Karpas-422 (cell line): ENCODE data around the gene VAMP5. TPM values are rescaled to one million over a fixed set of nuclear protein-coding genes. Genes with fewer than 3 reads are reported as not detected.
"Not testable (repeated sequence)": the region's sequence is repeated elsewhere in the genome, so short reads cannot be mapped to it uniquely, and the experiment has no call there.

Experiments
- DNase-seq: peaks from one replicate; pipeline ENCODE4 v3.0.0-alpha.2; 2015
- H2AFZ ChIP-seq: fragments of 200-600 bp; sonication (generic); 2 replicates; pipeline ENCODE4 v1.6.1; 2014; ENCODE audit warnings: antibody characterized with exemption, low read length, mixed read lengths
- H3K27ac ChIP-seq: fragments of 200-600 bp; sonication (generic); 2 replicates; pipeline ENCODE4 v1.5.1; 2014; ENCODE audit warnings: mild to moderate bottlenecking, low read length, moderate library complexity
- H3K27me3 ChIP-seq: fragments of 200-600 bp; sonication (generic); 2 replicates; pipeline ENCODE4 v1.6.1; 2014; ENCODE audit warnings: low read length, mixed read lengths
- H3K36me3 ChIP-seq: fragments of 200-600 bp; sonication (generic); 2 replicates; pipeline ENCODE4 v1.6.1; 2014; ENCODE audit warnings: low read length, mixed read lengths; ENCODE audit not compliant: insufficient read depth
- H3K4me1 ChIP-seq: fragments of 200-600 bp; sonication (generic); 2 replicates; pipeline ENCODE4 v1.6.1; 2014; ENCODE audit warnings: mild to moderate bottlenecking, low read length, mixed read lengths
- H3K4me2 ChIP-seq: fragments of 200-600 bp; sonication (generic); 2 replicates; pipeline ENCODE4 v1.6.1; 2014; ENCODE audit warnings: low read length, low read depth, mild to moderate bottlenecking; ENCODE audit not compliant: poor library complexity, severe bottlenecking
- H3K4me3 ChIP-seq: fragments of 200-600 bp; sonication (generic); 2 replicates; pipeline ENCODE4 v1.5.1; 2014; ENCODE audit warnings: mild to moderate bottlenecking, antibody characterized with exemption, low read length, mixed read lengths
- H3K79me2 ChIP-seq: fragments of 200-600 bp; sonication (generic); 2 replicates; pipeline ENCODE4 v1.6.1; 2014; ENCODE audit warnings: mild to moderate bottlenecking, low read length, mixed read lengths
- H3K9ac ChIP-seq: fragments of 200-600 bp; sonication (generic); 2 replicates; pipeline ENCODE4 v1.6.0; 2014; ENCODE audit warnings: low read length
- H3K9me2 ChIP-seq: fragments of 200-600 bp; sonication (generic), shearing (Covaris generic); replicated peaks from 2 replicates; pipeline ENCODE4 v1.6.0; 2014; ENCODE audit warnings: mild to moderate bottlenecking, low read length, moderate library complexity; ENCODE audit not compliant: insufficient read depth
- H3K9me3 ChIP-seq: fragments of 300-700, 200-600 bp; sonication (generic); 2 replicates; pipeline ENCODE4 v1.6.1; 2014; ENCODE audit warnings: low read length, mixed read lengths
- H4K20me1 ChIP-seq: fragments of 200-600 bp; sonication (generic); 2 replicates; pipeline ENCODE4 v1.6.1; 2014; ENCODE audit warnings: mild to moderate bottlenecking, antibody characterized with exemption, low read length, low read depth; ENCODE audit not compliant: insufficient read depth
- total RNA-seq: library from RNA; depleted of rRNA; stranded (reverse); fragments of >200 nt; shearing (Covaris generic); gene quantifications from 2 replicates; pipeline ENCODE4 v1.2.3, GENCODE V29; 2014; ENCODE audit warnings: low replicate concordance

The VAMP5 gene
- total RNA-seq, 1 experiment from 2014 or later = not detected

DNA sequence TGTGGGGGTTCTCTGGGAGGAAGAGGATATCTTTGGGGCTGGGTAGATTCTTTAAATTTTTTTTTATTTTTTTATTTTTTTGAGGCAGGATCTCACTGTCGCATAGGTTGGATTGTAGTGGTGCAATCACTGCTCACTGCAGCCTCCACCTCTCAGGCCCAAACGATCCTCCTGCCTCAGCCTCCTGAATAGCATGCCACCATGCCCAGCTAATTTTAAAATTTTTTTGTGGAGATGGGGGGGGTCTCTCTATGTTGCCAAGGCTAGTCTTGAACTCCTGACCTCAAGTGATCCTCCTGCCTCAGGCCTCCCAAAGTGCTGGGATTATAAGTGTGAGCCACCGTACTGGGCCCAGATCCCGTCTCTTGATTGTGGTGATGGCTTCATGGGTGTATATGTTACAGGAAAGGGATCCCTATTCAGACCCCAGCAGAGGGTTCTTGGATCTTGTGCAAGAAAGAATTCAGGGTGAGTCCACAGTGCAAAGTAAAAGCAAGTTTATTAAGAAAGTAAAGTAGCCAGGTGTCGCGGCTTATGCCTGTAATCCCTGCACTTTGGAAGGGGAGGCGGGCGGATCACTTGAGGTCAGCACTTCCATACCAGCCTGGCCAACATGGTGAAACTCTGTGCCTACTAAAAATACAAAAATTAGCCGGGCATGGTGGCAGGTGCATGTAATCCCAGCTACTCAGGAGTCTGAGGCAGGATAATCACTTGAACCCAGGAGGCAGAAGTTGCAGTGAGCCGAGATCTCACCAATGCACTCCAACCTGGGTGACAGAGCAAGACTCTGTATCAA is 29.7 kb downstream of the VAMP5 start:
- H3K9me3 ChIP-seq = no peaks in the 10 kb centered on the region
- no peak overlapping the region for H3K27ac ChIP-seq
- H3K36me3 ChIP-seq = peaks cover 12% of the 10 kb centered on the region
- H3K9me2 ChIP-seq = no peaks in the 10 kb centered on the region
- H4K20me1 ChIP-seq = peaks cover 18% of the 10 kb centered on the region
- no peak overlapping the region for H3K9ac ChIP-seq
- H3K4me1 ChIP-seq = peaks cover 42% of the 10 kb centered on the region
- H3K27me3 ChIP-seq = no peaks in the 10 kb centered on the region
- H2AFZ ChIP-seq = no peak overlapping the region
- DNase-seq = no peak
- no peak overlapping the region for H3K4me3 ChIP-seq
- H3K4me2 ChIP-seq = no peak overlapping the region
- H3K79me2 ChIP-seq = peaks cover 62% of the 10 kb centered on the region

DNA sequence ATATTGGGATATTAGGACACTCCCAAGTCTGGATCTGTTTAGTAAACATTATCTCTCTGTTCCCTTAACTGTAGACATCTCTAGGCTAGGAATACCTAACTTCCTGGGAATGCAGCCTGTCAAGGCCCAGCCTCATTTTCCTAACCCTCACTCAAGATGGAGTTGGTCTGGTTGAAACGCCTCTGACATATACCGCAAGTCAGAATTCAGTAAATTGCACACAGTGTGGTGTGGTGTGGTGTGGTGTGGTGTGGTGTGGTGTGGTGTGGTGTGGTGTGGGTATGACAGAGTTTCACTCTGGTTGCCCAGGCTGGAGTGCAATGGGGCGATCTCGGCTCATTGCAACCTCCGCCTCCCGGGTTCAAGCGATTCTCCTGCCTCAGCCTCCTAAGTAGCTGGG is 30.5 kb downstream of the VAMP5 start:
- not testable (repeated sequence) for H3K9me2 ChIP-seq, H3K4me3 ChIP-seq, H3K9ac ChIP-seq, H3K27me3 ChIP-seq, H2AFZ ChIP-seq, DNase-seq, H3K9me3 ChIP-seq, H3K27ac ChIP-seq, H3K4me2 ChIP-seq
- H3K79me2 ChIP-seq = peaks cover 66% of the 10 kb centered on the region
- peaks cover 48% of the 10 kb centered on the region for H3K4me1 ChIP-seq
- peaks cover 25% of the 10 kb centered on the region for H4K20me1 ChIP-seq
- H3K36me3 ChIP-seq = peaks cover 19% of the 10 kb centered on the region

DNA sequence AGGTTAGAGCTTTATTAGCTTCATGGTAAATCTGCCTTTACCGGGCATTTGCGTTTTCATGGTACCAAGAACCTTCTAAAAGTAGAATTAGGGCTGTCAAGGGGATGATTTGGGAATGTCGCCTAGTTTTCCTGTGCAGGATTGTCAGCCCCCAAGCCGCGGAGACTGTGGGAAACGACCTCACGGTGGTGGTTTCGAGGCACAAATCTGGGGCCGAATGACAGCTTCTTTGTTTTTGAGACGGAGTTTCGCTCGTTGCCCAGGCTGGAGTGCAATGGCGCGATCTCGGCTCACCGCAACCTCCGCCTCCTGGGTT is 31.1 kb downstream of the VAMP5 start:
- Histone ChIP-seq H3K4me3 (peak overlapping the region; percentile 93; the same call in 1 of the 2 replicates), H3K4me1 (peaks cover 46% of the 10 kb centered on the region), H3K9me2 (no peaks in the 10 kb centered on the region), H3K9me3 (no peaks in the 10 kb centered on the region), H4K20me1 (peaks cover 25% of the 10 kb centered on the region), H3K27ac (no peak overlapping the region), H2AFZ (no peak overlapping the region), H3K79me2 (peaks cover 67% of the 10 kb centered on the region), H3K27me3 (no peaks in the 10 kb centered on the region), H3K36me3 (peaks cover 21% of the 10 kb centered on the region), H3K4me2 (no peak overlapping the region), H3K9ac (no peak overlapping the region)
- DNase-seq = no peak

DNA sequence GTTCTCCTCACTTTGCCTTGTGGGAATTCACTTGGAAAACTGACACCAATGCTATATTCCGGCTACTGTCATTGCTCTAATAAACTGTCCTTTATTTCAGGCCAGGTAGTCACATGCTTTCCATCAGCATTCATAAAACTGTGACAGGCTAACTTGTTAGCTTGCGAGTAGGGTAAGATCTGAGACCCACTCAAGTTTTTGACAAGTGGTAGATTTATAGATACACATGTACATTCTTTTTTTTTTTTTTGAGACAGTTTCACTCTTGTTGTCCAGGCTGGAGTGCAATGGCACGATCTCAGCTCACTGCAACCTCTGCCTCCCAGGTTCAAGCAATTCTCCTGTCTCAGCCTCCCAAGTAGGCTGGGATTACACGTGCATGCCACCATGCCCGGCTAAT is 33.5 kb downstream of the VAMP5 start:
- peak overlapping the region; percentile 97 for H3K9ac ChIP-seq
- H3K9me3 ChIP-seq, H3K27ac ChIP-seq, H2AFZ ChIP-seq, H3K27me3 ChIP-seq, H3K9me2 ChIP-seq, DNase-seq: not testable (repeated sequence)
- peaks cover 38% of the 10 kb centered on the region for H3K36me3 ChIP-seq
- H3K79me2 ChIP-seq = peaks cover 61% of the 10 kb centered on the region
- H4K20me1 ChIP-seq = peaks cover 31% of the 10 kb centered on the region
- peak overlapping the region; percentile 93 for H3K4me3 ChIP-seq
- peak overlapping the region; percentile 92 for H3K4me2 ChIP-seq
- peaks cover 31% of the 10 kb centered on the region for H3K4me1 ChIP-seq

DNA sequence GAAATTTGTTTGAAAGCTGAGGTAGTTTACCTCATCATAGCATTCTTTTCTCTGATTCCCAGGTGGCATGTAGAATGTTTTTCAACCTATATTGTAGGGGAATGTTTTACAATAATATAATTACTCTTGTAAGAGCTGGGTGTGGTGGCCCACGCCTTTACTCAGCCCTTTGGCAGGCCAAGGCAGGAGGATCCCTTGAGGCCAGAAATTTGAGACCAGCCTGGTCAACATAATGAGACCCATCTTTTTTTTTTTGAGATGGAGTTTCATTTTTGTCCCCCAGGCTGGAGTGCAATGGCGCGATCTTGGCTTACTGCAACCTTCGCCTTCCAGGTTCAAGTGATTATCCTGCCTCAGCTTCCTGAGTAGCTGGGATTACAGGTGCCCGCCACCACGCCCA is 35.4 kb downstream of the VAMP5 start:
- Histone ChIP-seq H3K9me2 (no peaks in the 10 kb centered on the region), H3K79me2 (peaks cover 64% of the 10 kb centered on the region)

DNA sequence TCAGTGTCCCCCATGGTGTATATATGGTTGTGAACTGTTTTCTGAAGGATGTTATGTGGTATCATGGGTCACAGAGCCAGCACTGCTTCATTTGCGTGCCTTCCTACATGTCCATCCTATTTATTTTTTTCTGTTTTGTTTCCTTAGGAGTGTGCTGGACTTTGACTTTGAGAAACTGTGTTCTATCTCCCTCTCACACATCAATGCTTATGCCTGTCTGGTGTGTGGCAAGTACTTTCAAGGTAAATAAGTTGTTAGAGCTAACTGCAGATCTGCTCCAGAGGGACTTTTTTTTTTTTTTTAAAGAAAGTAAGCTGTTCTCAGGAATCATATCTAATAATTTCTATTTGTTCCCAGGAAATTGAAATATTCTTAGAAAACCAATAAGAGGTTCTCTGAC is 37.1 kb downstream of the VAMP5 start:
- DNase-seq = no peak
- Histone ChIP-seq H3K79me2 (peaks cover 60% of the 10 kb centered on the region), H3K27ac (no peak overlapping the region), H3K4me2 (no peak overlapping the region), H3K27me3 (no peaks in the 10 kb centered on the region), H2AFZ (no peak overlapping the region), H3K4me1 (peaks cover 26% of the 10 kb centered on the region), H3K4me3 (no peak overlapping the region), H4K20me1 (peaks cover 45% of the 10 kb centered on the region), H3K9ac (no peak overlapping the region), H3K9me2 (no peaks in the 10 kb centered on the region), H3K36me3 (peaks cover 69% of the 10 kb centered on the region), H3K9me3 (no peaks in the 10 kb centered on the region)

More for the DNA sequence above, 35.4 kb downstream of the VAMP5 start:
- Histone ChIP-seq H3K4me2 (no peak overlapping the region), H3K27me3 (no peaks in the 10 kb centered on the region), H3K9me3 (no peaks in the 10 kb centered on the region), H2AFZ (no peak overlapping the region), H3K4me1 (peaks cover 28% of the 10 kb centered on the region), H3K9ac (no peak overlapping the region), H3K4me3 (no peak overlapping the region), H3K36me3 (peaks cover 55% of the 10 kb centered on the region), H3K27ac (no peak overlapping the region), H4K20me1 (peaks cover 41% of the 10 kb centered on the region)
- no peak for DNase-seq

DNA sequence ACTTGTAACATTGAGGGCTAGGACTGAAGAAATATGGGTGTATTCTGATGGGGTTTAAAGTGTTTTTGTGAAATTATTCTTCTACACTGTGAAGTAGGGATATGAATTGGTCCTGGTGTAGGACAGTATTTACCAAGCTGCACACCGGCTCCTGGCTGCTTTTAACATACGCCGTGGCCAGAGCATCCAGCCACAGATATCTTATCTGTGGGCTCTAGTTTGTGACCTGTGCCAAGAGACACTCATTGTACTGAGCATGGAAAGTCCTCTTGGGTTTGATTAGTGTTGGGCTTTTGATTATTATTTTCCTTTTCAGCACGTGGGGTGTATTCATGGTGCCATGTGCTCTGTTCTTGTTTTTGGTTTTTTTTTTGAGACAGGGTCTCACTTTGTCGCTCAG is 39.8 kb downstream of the VAMP5 start:
- Histone ChIP-seq H3K4me3 (no peak overlapping the region), H3K4me1 (peaks cover 6% of the 10 kb centered on the region), H3K79me2 (peaks cover 43% of the 10 kb centered on the region), H4K20me1 (peaks cover 30% of the 10 kb centered on the region), H3K36me3 (peaks cover 72% of the 10 kb centered on the region), H3K9me3 (no peaks in the 10 kb centered on the region), H3K9ac (no peak overlapping the region), H2AFZ (no peak overlapping the region), H3K9me2 (no peaks in the 10 kb centered on the region), H3K27ac (no peak overlapping the region), H3K4me2 (no peak overlapping the region), H3K27me3 (no peaks in the 10 kb centered on the region)
- DNase-seq = no peak

DNA sequence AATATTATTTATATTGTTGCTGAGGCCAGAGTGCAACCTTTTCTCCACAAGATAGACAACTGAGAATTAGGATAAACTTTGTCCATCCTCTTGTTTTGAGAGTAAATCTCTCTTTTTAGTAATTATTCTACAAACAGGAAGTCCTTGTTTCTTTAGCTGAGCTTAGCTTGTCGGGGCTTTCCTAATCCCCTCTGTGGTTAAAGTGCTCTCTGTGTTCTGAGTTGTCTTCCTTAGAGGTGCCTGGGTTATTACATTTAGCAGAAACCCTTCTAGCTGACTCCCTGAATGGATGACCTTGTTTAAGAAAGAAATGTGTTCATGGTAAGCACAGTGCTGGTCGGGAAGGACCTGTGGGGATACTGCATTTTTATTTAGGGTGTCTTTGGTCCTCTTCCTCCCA is 44.4 kb downstream of the VAMP5 start:
- H3K4me2 ChIP-seq = no peak overlapping the region
- no peak overlapping the region for H3K4me3 ChIP-seq
- no peak overlapping the region for H2AFZ ChIP-seq
- no peaks in the 10 kb centered on the region for H3K9me3 ChIP-seq
- no peak overlapping the region for H3K27ac ChIP-seq
- DNase-seq = no peak
- H3K27me3 ChIP-seq = no peaks in the 10 kb centered on the region
- H3K4me1 ChIP-seq = no peaks in the 10 kb centered on the region
- H3K9me2 ChIP-seq = no peaks in the 10 kb centered on the region
- H3K79me2 ChIP-seq = peaks cover 26% of the 10 kb centered on the region
- H4K20me1 ChIP-seq = peaks cover 12% of the 10 kb centered on the region
- H3K9ac ChIP-seq = no peak overlapping the region
- H3K36me3 ChIP-seq = peaks cover 74% of the 10 kb centered on the region
